Spleen (tissue), 7 donors: ENCODE measurements around the gene MAD2L1BP.

ENCODE experiments used
- POLR2A ChIP-seq, 3 donors: fragments of 450-650 bp; IDR thresholded peaks; one replicate each; pipeline ENCODE4 v1.5.1; 2017; ENCODE audit warnings: antibody characterized with exemption in 3 of 3, mild to moderate bottlenecking in 1 of 3
- POLR2AphosphoS5 ChIP-seq, 3 donors: sonication (generic); formaldehyde crosslinking; IDR thresholded peaks; one replicate each; pipeline ENCODE4 v1.5.1; 2017; ENCODE audit warnings: antibody characterized with exemption in 3 of 3
- TF ChIP-seq, protein P1 (sequence below), 11 experiments: fragments of 200-600 bp in 7 of 11; fragments of 450-650 bp in 4 of 11; sonication (generic) in 4 of 11; IDR thresholded peaks in 8 of 11; conservative IDR thresholded peaks in 3 of 11; 1 replicate in 7 of 11; 2 replicates in 4 of 11; pipeline versions ENCODE4 v1.4.0 to v1.8.0; 2016 to 2021; ENCODE audit warnings: antibody characterized with exemption in 11 of 11, inconsistent platforms in 4 of 11, mild to moderate bottlenecking in 1 of 11
- donor health status: DM: no; HTN: no; CAD: no; lungs with moderate emphysema.
- donor health status: DM: no; HTN: no; CAD: no.
- donor health status: DM: no; HTN: no; CAD: no.

GRCh38 chr6:43609402-43609801, 26.2 kb upstream of the MAD2L1BP start:
- no peak for TF ChIP-seq POLR2AphosphoS5 (IDR thresholded peaks at IDR 0.05)
- TF ChIP-seq, protein P1, sequence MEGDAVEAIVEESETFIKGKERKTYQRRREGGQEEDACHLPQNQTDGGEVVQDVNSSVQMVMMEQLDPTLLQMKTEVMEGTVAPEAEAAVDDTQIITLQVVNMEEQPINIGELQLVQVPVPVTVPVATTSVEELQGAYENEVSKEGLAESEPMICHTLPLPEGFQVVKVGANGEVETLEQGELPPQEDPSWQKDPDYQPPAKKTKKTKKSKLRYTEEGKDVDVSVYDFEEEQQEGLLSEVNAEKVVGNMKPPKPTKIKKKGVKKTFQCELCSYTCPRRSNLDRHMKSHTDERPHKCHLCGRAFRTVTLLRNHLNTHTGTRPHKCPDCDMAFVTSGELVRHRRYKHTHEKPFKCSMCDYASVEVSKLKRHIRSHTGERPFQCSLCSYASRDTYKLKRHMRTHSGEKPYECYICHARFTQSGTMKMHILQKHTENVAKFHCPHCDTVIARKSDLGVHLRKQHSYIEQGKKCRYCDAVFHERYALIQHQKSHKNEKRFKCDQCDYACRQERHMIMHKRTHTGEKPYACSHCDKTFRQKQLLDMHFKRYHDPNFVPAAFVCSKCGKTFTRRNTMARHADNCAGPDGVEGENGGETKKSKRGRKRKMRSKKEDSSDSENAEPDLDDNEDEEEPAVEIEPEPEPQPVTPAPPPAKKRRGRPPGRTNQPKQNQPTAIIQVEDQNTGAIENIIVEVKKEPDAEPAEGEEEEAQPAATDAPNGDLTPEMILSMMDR (IDR thresholded peaks at IDR 0.05 in 8 of 11, conservative IDR thresholded peaks at IDR 0.05 in 3 of 11), result no peak
- no peak for TF ChIP-seq POLR2A (IDR thresholded peaks at IDR 0.05)
